Neural progenitor cell (in vitro differentiated cells): ENCODE measurements around the gene PTPRN2. TPM values are rescaled to one million over a fixed set of nuclear protein-coding genes. Genes with fewer than 3 reads are reported as not detected.

Source experiments
- DNase-seq: peaks from one replicate; pipeline ENCODE4 v3.0.0-alpha.2; 2016; ENCODE audit warnings: low spot score
- H2AFZ ChIP-seq: fragments of 200-600 bp; sonication (generic); replicated peaks from 2 replicates; pipeline ENCODE4 v1.6.1; 2016; ENCODE audit warnings: antibody characterized with exemption
- H3F3A ChIP-seq: fragments of 200-600 bp; sonication (generic); 2 replicates; pipeline ENCODE4 v1.6.1; 2016; ENCODE audit warnings: antibody characterized with exemption, low read depth
- H3K27ac ChIP-seq: fragments of 200-600 bp; sonication (generic); 2 replicates; pipeline ENCODE4 v1.5.1; 2016; ENCODE audit warnings: mild to moderate bottlenecking
- H3K27me3 ChIP-seq: fragments of 200-600 bp; sonication (generic); 2 replicates; pipeline ENCODE4 v1.6.1; 2016; ENCODE audit warnings: mild to moderate bottlenecking, moderate library complexity
- H3K36me3 ChIP-seq: fragments of 200-600 bp; sonication (generic); 2 replicates; pipeline ENCODE4 v1.5.1; 2016
- H3K4me1 ChIP-seq: fragments of 200-600 bp; sonication (generic); 2 replicates; pipeline ENCODE4 v1.6.1; 2016; ENCODE audit warnings: mixed run types
- H3K4me2 ChIP-seq: fragments of 200-600 bp; sonication (generic); 2 replicates; pipeline ENCODE4 v1.6.1; 2016
- H3K4me3 ChIP-seq: fragments of 200-600 bp; sonication (generic); 2 replicates; pipeline ENCODE4 v1.5.1; 2016
- H3K79me2 ChIP-seq: fragments of 200-600 bp; sonication (generic); 2 replicates; pipeline ENCODE4 v1.6.1; 2016; ENCODE audit warnings: low read depth
- H3K9ac ChIP-seq: fragments of 200-600 bp; sonication (generic); 2 replicates; pipeline ENCODE4 v1.6.1; 2016
- H3K9me3 ChIP-seq: fragments of 200-600 bp; sonication (generic); 2 replicates; pipeline ENCODE4 v1.5.1; 2016; ENCODE audit warnings: low read depth
- H4K20me1 ChIP-seq: fragments of 200-600 bp; sonication (generic); 2 replicates; pipeline ENCODE4 v1.6.1; 2016; ENCODE audit warnings: low read depth
- H3K27ac Mint-ChIP-seq: 3 replicates; pipeline ENCODE4 v1.8.0; 2021; ENCODE audit warnings: mixed read lengths
- H3K27me3 Mint-ChIP-seq: 2 replicates; pipeline ENCODE4 v1.8.0; 2022; ENCODE audit warnings: low read depth, mild to moderate bottlenecking, inconsistent platforms, moderate library complexity, mixed read lengths; ENCODE audit not compliant: insufficient read depth
- H3K36me3 Mint-ChIP-seq: 3 replicates; pipeline ENCODE4 v1.8.0; 2021; ENCODE audit warnings: mixed read lengths
- H3K4me1 Mint-ChIP-seq: 3 replicates; pipeline ENCODE4 v1.8.0; 2021; ENCODE audit warnings: mixed read lengths
- H3K4me3 Mint-ChIP-seq: 3 replicates; pipeline ENCODE4 v1.8.0; 2021; ENCODE audit warnings: mild to moderate bottlenecking, moderate library complexity, mixed read lengths
- H3K9me3 Mint-ChIP-seq: 3 replicates; pipeline ENCODE4 v1.8.0; 2020; ENCODE audit warnings: mixed read lengths
- CTCF ChIP-seq: fragments of 200-600 bp; sonication (generic); IDR thresholded peaks from 2 replicates; pipeline ENCODE4 v1.5.1; 2017; ENCODE audit warnings: antibody characterized with exemption, mild to moderate bottlenecking
- EZH2 ChIP-seq: fragments of 200-600 bp; sonication (generic); IDR thresholded peaks from 2 replicates; pipeline ENCODE4 v1.6.1; 2017; ENCODE audit warnings: antibody characterized with exemption, mild to moderate bottlenecking, moderate library complexity
- EZH2phosphoT487 ChIP-seq: fragments of 200-600 bp; sonication (generic); IDR thresholded peaks from 2 replicates; pipeline ENCODE4 v1.6.1; 2017; ENCODE audit warnings: antibody characterized with exemption
- total RNA-seq: library from RNA; depleted of rRNA; stranded (reverse); fragments of >200 nt; gene quantifications from 2 replicates; pipeline ENCODE4 v1.2.3, GENCODE V29; 2015; ENCODE audit warnings: low replicate concordance

Gene PTPRN2
- total RNA-seq, 1 donor from 2014 or later, result 3.0 TPM

GRCh38 chr7:158246272-158246959 is 341.2 kb downstream of the PTPRN2 start:
- no peak for DNase-seq
- no peak overlapping the region for H3K27ac ChIP-seq
- H3K4me3 ChIP-seq, result no peak overlapping the region
- H3K4me2 ChIP-seq, result no peak overlapping the region
- H4K20me1 ChIP-seq, result no peaks in the 10 kb centered on the region
- H3F3A ChIP-seq, result peaks cover 10% of the 10 kb centered on the region
- no peaks in the 10 kb centered on the region for H3K4me1 ChIP-seq
- no peaks in the 10 kb centered on the region for H3K36me3 ChIP-seq
- Mint-ChIP-seq H3K4me1 (peaks cover 2% of the 10 kb centered on the region), H3K27ac (no peak overlapping the region), H3K27me3 (peaks cover 2% of the 10 kb centered on the region), H3K4me3 (no peak overlapping the region), H3K9me3 (peaks cover 2% of the 10 kb centered on the region), H3K36me3 (peaks cover 3% of the 10 kb centered on the region)
- TF ChIP-seq EZH2phosphoT487, result no peak
- no peak for TF ChIP-seq CTCF
- TF ChIP-seq EZH2, result no peak
- H3K9ac ChIP-seq, result no peak overlapping the region
- no peaks in the 10 kb centered on the region for H3K9me3 ChIP-seq
- no peaks in the 10 kb centered on the region for H3K79me2 ChIP-seq
- H2AFZ ChIP-seq, result no peak overlapping the region
- no peaks in the 10 kb centered on the region for H3K27me3 ChIP-seq

- H3K27me3 Mint-ChIP-seq, result no peaks in the 10 kb centered on the region
- no peak overlapping the region for H3K27ac Mint-ChIP-seq
- no peak overlapping the region for H2AFZ ChIP-seq
- H3K27ac ChIP-seq, result no peak overlapping the region
- no peaks in the 10 kb centered on the region for H4K20me1 ChIP-seq
- H3K36me3 ChIP-seq, result no peaks in the 10 kb centered on the region
- H3K4me3 Mint-ChIP-seq, result no peak overlapping the region
- no peak overlapping the region for H3K4me2 ChIP-seq
- H3K9me3 Mint-ChIP-seq, result peaks cover 2% of the 10 kb centered on the region
- no peaks in the 10 kb centered on the region for H3K9me3 ChIP-seq
- no peaks in the 10 kb centered on the region for H3K4me1 ChIP-seq
- DNase-seq, result no peak
- no peak overlapping the region for H3K9ac ChIP-seq
- peaks cover 3% of the 10 kb centered on the region for H3K36me3 Mint-ChIP-seq
- H3K4me3 ChIP-seq, result no peak overlapping the region
- TF ChIP-seq EZH2phosphoT487, result no peak
- TF ChIP-seq CTCF, result no peak
- no peak for TF ChIP-seq EZH2
- H3K27me3 ChIP-seq, result no peaks in the 10 kb centered on the region
- H3F3A ChIP-seq, result peaks cover 10% of the 10 kb centered on the region
- no peaks in the 10 kb centered on the region for H3K79me2 ChIP-seq
- peaks cover 2% of the 10 kb centered on the region for H3K4me1 Mint-ChIP-seq
These were observed 341.9 kb downstream of the PTPRN2 start for GRCh38 chr7:158245724-158246041.

- Histone ChIP-seq H3K36me3 (no peaks in the 10 kb centered on the region), H3K27me3 (no peaks in the 10 kb centered on the region), H3K4me2 (no peak overlapping the region), H3K9me3 (no peaks in the 10 kb centered on the region), H2AFZ (no peak overlapping the region), H3K9ac (no peak overlapping the region), H3F3A (peaks cover 10% of the 10 kb centered on the region), H3K4me3 (no peak overlapping the region), H3K79me2 (no peaks in the 10 kb centered on the region), H3K4me1 (no peaks in the 10 kb centered on the region), H4K20me1 (no peaks in the 10 kb centered on the region), H3K27ac (no peak overlapping the region)
- Mint-ChIP-seq H3K4me1 (peaks cover 2% of the 10 kb centered on the region), H3K36me3 (peaks cover 3% of the 10 kb centered on the region), H3K27ac (no peak overlapping the region), H3K9me3 (peaks cover 2% of the 10 kb centered on the region), H3K4me3 (no peak overlapping the region), H3K27me3 (no peaks in the 10 kb centered on the region)
- DNase-seq, result no peak
- TF ChIP-seq CTCF (no peak), EZH2 (no peak)
These were observed 342.5 kb downstream of the PTPRN2 start for GRCh38 chr7:158244873-158245723.
